ENCODE results near the gene ELMOD2.

DNA sequence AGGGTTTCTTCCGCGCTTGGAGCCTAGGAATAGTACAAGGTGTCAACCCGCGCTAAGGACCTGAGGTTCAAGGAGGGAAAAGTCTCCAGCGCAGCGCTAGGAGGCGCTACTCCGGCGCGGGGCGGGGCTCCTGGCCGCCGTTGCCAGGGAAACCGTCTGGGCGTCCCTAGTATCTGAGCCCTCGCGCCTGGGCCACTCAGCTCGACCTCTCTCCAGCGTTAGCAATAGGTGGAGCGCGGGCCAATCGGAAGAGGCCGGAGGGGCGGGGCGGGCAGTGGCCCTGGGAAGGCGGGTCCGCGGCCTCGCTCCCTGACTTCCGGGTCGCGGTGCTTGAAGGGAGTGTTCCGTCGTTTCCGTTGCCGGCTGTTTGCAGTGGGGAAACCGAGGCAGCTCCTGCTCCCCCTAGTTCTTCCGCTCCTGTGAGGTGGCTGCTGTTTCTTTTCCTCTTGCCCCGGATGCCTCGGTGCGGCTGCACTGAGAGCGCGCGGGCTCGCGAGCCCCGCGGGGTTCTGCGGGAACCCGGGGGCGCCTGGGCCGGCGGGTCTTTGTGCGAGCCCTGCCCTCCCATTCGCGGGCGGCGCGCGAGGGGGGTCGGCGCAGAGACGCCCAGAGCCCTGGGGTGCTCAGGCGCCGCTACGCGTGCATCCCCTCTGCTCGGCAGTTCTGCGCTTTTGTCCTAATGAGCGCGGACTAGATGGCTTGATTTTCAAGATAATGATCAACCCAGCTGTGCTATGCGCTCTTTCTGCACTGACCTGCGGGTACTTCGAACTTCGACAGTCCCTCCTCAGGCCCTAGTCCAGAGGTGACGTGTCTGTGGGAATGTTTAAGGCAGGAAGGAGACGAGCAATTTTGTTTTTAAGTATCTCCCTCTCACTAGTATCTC lies at the start of gene ELMOD2:
- TF ChIP-seq, protein P1, sequence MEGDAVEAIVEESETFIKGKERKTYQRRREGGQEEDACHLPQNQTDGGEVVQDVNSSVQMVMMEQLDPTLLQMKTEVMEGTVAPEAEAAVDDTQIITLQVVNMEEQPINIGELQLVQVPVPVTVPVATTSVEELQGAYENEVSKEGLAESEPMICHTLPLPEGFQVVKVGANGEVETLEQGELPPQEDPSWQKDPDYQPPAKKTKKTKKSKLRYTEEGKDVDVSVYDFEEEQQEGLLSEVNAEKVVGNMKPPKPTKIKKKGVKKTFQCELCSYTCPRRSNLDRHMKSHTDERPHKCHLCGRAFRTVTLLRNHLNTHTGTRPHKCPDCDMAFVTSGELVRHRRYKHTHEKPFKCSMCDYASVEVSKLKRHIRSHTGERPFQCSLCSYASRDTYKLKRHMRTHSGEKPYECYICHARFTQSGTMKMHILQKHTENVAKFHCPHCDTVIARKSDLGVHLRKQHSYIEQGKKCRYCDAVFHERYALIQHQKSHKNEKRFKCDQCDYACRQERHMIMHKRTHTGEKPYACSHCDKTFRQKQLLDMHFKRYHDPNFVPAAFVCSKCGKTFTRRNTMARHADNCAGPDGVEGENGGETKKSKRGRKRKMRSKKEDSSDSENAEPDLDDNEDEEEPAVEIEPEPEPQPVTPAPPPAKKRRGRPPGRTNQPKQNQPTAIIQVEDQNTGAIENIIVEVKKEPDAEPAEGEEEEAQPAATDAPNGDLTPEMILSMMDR (IDR thresholded peaks at IDR 0.05 in 4 of 5, conservative IDR thresholded peaks at IDR 0.05 in 1 of 5): peak; percentile 71 to 94 (median 81)
- TF ChIP-seq POLR2A (IDR thresholded peaks at IDR 0.05): peak in 1 of 2 donors; percentile 34

Measured in gastrocnemius medialis (tissue), 4 donors.